Stimulated activated CD8-positive, alpha-beta memory T cell treated with anti-CD3 and anti-CD28 coated beads, Interleukin-15, amount 100 ng/mL, for 1 hour (primary cell): ENCODE data around the gene TREML1.
"Not testable (repeated sequence)": the region's sequence is repeated elsewhere in the genome, so short reads cannot be mapped to it uniquely, and the experiment has no call there.

Source experiments
- DNase-seq: peaks from one replicate; pipeline ENCODE4 v3.0.0-alpha.2; 2020; ENCODE audit warnings: low read depth

TREML1 gene

DNA sequence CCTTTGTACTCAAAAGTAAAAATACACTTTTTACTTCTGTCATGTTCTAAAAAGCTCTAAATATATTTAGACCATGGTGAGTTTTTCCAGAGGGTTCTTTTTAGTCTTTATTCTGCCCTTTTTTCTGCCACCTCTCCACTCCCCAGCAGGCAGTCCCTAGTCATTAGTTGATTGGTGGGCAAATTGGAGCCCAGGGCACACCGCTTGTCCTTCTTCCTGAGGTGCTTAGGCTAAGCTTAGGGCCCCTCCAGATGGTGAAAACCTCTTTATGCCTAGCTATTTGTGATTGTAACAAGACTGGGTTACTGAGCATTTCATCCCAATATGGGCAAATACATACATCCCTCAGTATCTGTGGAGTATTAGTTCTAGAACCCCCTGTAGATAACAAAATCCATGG lies 6.2 kb downstream of the TREML1 start:
- DNase-seq, result no peak

DNA sequence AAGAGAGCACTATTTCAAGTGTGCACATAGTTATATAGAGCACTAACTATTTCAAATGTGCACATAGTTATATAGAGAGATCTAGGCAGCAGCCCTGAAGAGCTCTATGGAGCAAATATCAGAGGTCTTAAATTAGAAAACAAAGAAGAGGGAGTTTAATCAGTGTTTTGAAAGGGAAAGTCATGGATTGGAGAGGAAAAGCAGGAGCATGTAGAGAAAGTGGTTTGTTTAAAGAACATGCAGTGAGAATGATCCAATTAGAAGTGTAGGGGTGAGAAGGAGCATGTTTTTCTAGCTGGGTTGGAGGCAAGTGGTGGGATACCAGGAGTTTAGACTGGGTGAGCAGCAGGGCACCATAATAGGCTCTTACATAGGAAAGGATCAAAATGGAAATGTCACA lies 17.2 kb downstream of the TREML1 start:
- no peak for DNase-seq

DNA sequence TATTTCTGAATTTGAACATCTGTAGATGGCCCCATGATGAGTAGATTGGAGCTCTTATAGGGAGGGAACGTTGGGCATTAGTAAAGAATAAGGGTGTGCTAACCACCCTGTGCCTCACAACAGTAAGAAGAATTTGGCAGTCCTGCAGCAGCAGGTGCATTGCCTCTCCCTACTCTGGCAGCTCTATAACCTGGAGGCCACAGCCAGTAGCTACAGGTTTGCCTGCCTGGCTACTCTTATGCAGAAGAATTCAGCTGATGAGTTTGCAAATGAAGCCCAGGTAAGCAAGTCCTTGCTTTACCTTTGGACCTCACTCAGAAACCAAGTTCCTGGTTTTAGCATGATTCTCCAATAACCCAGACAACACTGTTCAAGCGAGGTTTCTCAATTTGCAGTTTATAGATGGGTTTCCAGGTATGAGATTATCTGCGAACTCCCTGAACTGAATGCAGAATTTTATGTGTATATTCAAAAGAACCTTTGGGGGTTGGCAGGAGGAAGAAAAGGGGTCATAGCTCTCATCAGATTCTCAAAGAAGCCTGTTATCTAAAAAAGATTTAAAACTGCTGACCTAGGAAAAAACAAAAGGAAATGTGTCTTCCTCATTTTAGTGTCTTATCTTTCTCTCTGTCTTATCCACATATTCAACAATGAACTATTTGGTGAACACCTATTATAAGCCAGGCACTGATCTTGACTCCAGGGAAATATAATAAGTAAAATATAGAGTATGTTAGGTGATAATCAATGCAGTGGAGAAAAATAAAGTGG lies 18.9 kb downstream of the TREML1 start:
- no peak for DNase-seq

DNA sequence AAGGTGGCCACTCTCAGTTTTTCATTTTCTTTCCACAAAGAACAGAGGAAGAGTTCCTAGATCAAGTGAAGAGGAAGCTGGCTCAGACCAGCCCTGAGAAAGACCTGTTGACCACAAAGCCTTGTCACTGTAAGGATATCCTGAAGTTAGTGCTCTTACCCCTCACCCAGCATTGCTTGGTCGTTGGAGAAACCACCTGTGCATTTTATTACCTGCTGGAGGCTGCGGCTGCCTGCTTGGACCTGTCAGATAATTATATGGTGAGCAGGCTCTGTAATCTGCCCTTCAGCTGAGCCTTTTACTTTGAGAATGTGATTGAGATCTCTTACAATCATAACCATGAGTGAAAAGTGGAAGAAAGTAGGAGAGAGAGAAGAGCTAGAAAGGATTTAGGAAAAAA lies 21.9 kb downstream of the TREML1 start:
- no peak for DNase-seq

DNA sequence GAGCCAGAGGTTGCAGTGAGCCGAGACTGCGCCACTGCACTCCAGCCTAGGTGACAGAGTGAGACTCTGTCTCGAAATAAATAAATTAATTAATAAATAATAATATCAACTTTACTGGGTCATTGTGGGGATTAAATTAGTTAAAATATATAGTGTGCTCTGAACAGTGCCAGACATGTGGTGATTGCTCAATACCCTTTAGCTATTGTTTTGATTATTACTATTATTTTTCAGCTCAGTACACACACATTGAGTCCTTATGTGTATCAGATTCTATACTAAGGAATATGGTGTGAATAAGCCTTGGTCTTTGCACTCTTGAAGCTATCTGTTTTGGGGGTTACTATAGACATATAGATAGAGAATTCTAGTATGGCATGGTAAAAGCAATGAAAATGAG lies 28.9 kb downstream of the TREML1 start:
- DNase-seq, result no peak

DNA sequence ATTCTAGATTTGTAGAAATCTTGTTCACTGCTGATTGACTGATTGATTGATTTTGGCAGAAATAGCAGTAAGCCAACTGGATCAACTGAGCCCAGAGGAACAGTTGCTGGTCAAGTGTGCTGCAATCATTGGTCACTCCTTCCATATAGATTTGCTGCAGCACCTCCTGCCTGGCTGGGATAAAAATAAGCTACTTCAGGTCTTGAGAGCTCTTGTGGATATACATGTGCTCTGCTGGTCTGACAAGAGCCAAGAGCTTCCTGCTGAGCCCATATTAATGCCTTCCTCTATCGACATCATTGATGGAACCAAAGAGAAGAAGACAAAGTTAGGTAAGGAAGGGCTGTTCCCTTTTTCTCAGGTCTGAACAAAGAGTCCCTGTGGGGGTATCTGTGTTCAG lies 31.2 kb downstream of the TREML1 start:
- no peak for DNase-seq

DNA sequence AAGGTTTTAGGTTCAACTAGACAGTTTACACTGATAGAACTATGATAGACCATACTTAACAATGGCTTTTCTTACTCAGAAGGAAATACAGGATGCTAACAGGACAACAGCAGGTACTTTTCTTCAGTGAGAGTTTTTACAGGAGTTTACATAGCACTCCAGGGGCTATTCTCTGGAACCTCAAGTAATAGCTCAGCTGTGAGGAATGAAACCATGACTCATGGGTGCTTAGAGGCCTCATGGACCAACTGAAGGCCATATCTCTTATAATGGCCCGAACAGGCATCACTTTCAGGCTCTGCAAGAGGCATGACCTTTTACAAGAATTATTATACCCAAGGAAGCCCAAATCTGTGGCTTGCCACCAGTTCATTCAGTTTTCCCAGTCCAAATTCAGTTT lies 31.8 kb downstream of the TREML1 start:
- no peak for DNase-seq

DNA sequence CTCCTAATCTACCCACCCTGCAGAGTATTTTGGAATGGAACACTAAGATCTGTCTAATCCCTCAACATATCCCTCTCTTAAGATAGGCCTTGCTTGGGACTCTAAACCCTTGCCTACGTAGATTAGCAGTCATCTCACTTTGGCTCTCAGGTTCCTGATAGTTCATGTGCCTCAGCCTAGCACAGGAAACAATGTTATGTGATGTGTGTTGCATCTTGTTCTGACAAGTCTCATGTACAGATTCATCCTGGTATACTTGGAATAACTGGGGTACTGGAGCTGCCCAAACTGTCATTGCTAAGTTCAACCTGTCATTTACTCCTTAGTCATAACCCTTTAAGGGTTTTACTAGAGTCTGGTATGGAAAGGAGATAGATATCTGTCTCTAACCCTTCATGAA lies 34.1 kb downstream of the TREML1 start:
- no peak for DNase-seq

DNA sequence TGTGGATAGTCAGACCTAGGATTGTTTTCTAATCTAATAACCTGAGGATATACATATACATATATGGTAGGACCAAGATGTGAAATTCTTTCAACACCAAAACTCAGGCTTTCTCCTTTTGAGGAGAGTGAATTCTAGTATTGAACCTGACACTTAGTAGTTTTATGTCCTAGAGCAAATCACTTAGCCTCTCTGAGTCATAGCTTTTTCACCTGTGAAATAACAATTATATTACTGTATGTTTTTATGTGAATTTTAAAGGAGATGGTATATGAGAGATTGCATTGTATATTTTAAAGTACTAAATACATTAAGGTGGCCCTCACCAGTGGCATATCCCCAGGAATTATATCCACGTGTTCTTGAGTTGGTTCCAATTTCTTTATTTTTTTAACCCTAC lies 34.6 kb downstream of the TREML1 start:
- DNase-seq, result no peak

DNA sequence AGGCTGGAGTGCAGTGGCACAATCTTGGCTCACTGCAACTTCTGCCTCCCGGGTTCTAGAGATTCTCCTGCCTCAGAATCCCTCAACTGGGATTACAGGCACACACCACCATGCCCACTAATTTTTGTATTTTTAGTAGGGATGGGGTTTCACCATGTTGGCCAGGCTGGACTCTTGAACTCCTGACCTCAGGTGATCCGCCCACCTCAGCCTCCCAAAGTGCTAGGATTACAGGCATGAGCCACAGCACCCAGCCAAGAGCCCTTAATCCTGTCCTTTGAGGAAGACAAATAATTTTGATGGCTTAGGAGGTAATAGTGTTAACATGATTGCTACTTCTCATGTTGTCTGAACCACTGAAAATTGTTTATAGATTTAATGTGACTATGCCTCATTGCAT lies 39.1 kb downstream of the TREML1 start:
- not testable (repeated sequence) for DNase-seq

DNA sequence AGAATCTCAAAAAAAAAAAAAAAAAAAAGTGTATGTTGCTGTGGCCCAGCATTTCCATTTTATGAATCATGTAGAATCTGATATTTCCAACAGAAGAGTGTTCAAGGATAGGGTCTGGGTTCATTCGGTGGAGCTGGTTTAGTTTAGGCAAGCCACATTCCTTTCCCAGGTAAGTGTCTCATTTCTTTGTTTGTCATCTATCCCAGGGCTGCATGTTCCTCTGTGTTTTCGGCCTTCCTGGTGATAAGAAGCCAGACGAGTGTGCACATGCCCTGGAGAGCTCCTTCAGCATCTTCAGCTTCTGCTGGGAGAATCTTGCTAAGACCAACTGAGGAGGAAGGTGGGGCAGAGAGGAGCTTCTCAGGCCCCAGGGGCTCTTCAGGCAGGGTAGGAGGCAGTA lies 43.1 kb downstream of the TREML1 start:
- DNase-seq, result no peak

DNA sequence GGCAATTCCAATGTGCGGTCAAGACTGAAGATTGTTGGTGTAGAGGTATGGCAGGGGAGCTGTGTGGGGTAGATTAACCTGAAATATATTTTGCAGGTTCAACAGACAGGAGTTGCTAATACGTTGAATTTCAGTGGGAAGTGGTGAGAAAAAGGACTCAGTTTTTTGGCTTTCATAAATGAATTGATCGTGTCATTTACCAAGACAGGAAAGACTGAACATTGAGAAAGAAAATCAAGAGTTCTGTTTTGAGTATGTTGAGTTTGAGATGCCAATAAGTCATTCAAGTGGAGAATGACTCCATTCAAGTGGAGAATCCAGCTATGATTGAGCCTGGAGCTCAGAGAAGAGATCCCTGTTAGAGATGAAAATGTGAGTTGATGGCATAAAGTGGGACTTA lies 50.3 kb downstream of the TREML1 start:
- DNase-seq, result no peak

DNA sequence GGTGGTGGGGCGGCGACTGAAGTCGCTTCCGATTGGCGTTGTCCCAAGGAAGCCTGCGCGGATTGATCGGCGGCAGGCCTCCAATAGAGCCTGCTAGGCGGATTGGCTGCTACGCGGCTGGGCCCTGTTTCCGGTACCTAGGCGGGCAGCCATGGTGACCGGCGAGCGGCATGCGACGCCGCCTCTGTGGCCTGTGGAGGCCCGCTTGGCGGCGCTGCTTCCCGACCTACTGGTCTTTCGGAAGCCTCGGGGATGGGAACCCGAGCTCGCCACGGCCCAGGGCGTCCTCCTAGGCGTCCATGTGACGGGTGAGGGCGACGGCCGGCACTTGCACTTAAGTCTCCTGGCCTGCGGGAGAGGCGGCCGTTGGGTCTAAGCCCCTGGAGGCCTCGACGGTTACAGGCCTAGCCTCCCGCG lies 53.3 kb downstream of the TREML1 start:
- DNase-seq, result no peak
